Activated naive CD8-positive, alpha-beta T cell treated with anti-CD3 and anti-CD28 coated beads for 36 hours (primary cell): ENCODE data around the gene SRC. TPM values are rescaled to one million over a fixed set of nuclear protein-coding genes. Genes with fewer than 3 reads are reported as not detected.

ENCODE experiments used
- DNase-seq: peaks from one replicate; pipeline ENCODE4 v3.0.0; 2021
- H3K27ac Mint-ChIP-seq: one replicate; pipeline ENCODE4 v1.8.0; 2022; ENCODE audit warnings: mild to moderate bottlenecking, moderate library complexity, mixed read lengths
- H3K27me3 Mint-ChIP-seq: one replicate; pipeline ENCODE4 v1.8.0; 2022; ENCODE audit warnings: mild to moderate bottlenecking, mixed read lengths
- H3K36me3 Mint-ChIP-seq: one replicate; pipeline ENCODE4 v1.8.0; 2021; ENCODE audit warnings: mild to moderate bottlenecking, mixed read lengths
- H3K4me1 Mint-ChIP-seq: one replicate; pipeline ENCODE4 v1.8.0; 2021; ENCODE audit warnings: mixed read lengths
- H3K4me3 Mint-ChIP-seq: one replicate; pipeline ENCODE4 v1.8.0; 2022; ENCODE audit warnings: mild to moderate bottlenecking, moderate library complexity, mixed read lengths
- H3K9me3 Mint-ChIP-seq: one replicate; pipeline ENCODE4 v1.8.0; 2022; ENCODE audit warnings: mixed read lengths
- total RNA-seq, 2 experiments: library from RNA; stranded (reverse); gene quantifications; one replicate each; pipeline ENCODE4 v1.2.3, GENCODE V29; 2021

SRC gene
- total RNA-seq, 2 experiments from 2014 or later = 1.1 to 1.9 TPM

GRCh38 chr20:37372441-37372840 is 26.5 kb downstream of the SRC start:
- Mint-ChIP-seq H3K9me3 (no peaks in the 10 kb centered on the region), H3K4me3 (no peak overlapping the region), H3K36me3 (no peaks in the 10 kb centered on the region), H3K4me1 (peaks cover 3% of the 10 kb centered on the region), H3K27ac (no peak overlapping the region), H3K27me3 (no peaks in the 10 kb centered on the region)
- no peak for DNase-seq

- no peak overlapping the region for H3K4me3 Mint-ChIP-seq
- no peak for DNase-seq
- H3K4me1 Mint-ChIP-seq = peaks cover 3% of the 10 kb centered on the region
Measured at GRCh38 chr20:37373020-37373598, 27.2 kb downstream of the SRC start.

DNA sequence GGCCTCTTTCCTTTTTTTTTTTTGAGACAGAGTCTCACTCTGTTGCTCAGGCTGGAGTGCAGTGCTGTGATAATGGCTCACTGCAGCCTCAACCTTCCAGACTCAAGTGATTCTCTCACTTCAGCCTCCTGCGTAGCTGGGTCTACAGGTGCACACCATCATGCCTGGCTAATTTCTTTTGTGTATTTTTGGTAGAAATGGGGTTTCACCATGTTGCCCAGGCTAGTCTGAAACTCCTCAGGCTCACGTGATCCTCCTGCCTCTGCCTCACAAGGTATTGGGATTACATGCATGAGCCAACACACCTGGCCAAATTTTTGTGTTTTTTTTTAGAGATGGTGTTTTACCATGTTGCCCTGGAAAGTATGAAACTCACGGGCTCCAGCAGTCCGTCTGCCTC is 29.3 kb downstream of the SRC start:
- Mint-ChIP-seq H3K4me3 (no peak overlapping the region), H3K9me3 (no peaks in the 10 kb centered on the region), H3K36me3 (no peaks in the 10 kb centered on the region), H3K4me1 (peaks cover 3% of the 10 kb centered on the region), H3K27me3 (no peaks in the 10 kb centered on the region), H3K27ac (no peak overlapping the region)
- DNase-seq = no peak

More at GRCh38 chr20:37373020-37373598, 27.2 kb downstream of the SRC start:
- Mint-ChIP-seq H3K27ac (no peak overlapping the region), H3K36me3 (no peaks in the 10 kb centered on the region), H3K27me3 (no peaks in the 10 kb centered on the region), H3K9me3 (no peaks in the 10 kb centered on the region)

GRCh38 chr20:37376324-37376723 is 30.4 kb downstream of the SRC start:
- Mint-ChIP-seq H3K27ac (no peak overlapping the region), H3K4me1 (peaks cover 3% of the 10 kb centered on the region), H3K27me3 (no peaks in the 10 kb centered on the region), H3K36me3 (no peaks in the 10 kb centered on the region), H3K4me3 (no peak overlapping the region), H3K9me3 (no peaks in the 10 kb centered on the region)
- DNase-seq = no peak

DNA sequence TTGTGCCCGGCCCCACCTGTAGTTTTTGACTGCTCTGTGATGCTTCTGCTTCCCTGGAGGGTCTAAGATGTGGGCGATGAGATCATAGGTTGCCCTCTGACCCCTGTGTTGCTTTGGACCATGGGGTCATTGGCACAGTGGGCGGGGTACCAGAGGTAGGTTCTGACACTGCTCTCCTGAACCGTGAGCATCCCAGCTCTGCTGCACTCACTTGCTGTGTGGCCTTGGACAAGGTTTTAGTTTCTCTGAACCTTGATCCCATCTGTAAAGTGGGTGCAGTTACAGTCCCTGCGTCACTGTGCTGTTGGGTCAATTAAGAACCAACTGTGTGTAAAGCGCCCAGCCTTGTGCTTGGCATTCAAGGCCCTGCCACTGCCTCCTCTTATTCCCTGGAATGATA is 30.9 kb downstream of the SRC start:
- DNase-seq = no peak
- Mint-ChIP-seq H3K4me3 (no peak overlapping the region), H3K4me1 (peaks cover 3% of the 10 kb centered on the region), H3K27ac (no peak overlapping the region), H3K27me3 (no peaks in the 10 kb centered on the region), H3K9me3 (no peaks in the 10 kb centered on the region), H3K36me3 (no peaks in the 10 kb centered on the region)

GRCh38 chr20:37377346-37378081 is 31.6 kb downstream of the SRC start:
- no peak overlapping the region for H3K4me3 Mint-ChIP-seq
- no peaks in the 10 kb centered on the region for H3K36me3 Mint-ChIP-seq
- H3K27ac Mint-ChIP-seq = peak overlapping the region; percentile 2
- no peaks in the 10 kb centered on the region for H3K27me3 Mint-ChIP-seq
- H3K4me1 Mint-ChIP-seq = peaks cover 3% of the 10 kb centered on the region
- DNase-seq = no peak
- no peaks in the 10 kb centered on the region for H3K9me3 Mint-ChIP-seq

DNA sequence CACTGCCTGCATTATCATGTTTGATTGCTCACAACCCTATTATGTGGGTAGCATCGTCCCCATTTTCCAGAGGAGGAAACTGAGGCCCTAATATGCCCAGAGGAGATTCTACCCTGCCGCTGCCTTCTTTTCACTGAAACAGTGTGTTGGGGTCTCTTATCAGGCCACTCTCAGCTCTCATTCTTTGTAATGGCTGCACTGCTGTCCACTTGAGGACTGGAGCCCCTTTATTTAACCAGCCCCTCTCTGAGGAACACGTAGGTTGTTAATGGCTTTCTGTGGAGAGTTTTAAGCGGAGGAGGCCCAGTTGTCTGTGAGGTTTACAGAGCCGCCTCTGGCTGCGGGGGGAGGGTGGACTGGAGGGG is 32.5 kb downstream of the SRC start:
- H3K27ac Mint-ChIP-seq = no peak overlapping the region
- DNase-seq = no peak
- peaks cover 6% of the 10 kb centered on the region for H3K4me1 Mint-ChIP-seq
- H3K9me3 Mint-ChIP-seq = no peaks in the 10 kb centered on the region
- no peak overlapping the region for H3K4me3 Mint-ChIP-seq
- H3K36me3 Mint-ChIP-seq = no peaks in the 10 kb centered on the region
- no peaks in the 10 kb centered on the region for H3K27me3 Mint-ChIP-seq

- DNase-seq = no peak
- no peak overlapping the region for H3K27ac Mint-ChIP-seq
Measured at GRCh38 chr20:37378785-37379598, 33.1 kb downstream of the SRC start.

DNA sequence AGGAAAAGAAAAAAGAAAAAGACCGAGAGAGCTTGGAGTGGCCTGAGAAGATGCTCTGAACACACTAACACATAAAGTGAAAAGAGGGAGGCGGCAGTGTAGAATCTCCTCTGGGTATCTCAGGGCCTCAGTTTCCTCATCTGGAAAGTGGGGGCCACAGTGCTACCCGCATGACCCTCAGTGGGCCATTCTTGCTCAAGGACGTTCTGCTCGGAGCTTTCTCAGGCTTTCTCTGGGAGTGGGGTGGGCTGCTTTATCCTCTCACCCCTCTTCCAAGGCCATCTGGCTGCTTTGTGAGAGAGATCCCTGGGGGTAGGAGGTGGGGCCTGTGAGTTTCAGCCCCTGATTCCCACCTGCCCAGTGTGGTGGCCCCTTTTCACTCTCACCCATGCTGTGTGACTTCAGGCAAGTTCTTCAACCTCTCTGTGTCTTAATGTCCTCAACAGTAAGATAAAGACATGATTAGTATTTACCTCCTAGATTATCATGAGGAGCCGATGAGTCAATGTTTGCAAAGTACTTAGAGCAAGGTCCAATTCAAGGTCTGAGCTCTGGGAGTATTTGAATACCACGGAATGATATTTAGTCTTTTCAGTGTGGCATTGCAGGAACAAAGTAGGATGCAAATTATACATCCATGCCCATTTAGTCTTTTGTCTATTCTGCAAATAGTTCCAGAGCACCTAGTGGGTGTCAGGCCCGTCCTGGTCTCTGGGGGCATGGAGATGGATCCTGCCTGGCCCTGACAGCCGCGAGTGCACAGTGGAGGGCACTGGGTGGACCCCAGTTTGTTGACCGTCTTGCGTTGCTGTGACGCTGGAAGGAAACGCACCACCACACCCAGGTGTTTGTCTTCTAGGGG is 34.3 kb downstream of the SRC start:
- Mint-ChIP-seq H3K27ac (no peak overlapping the region), H3K9me3 (no peaks in the 10 kb centered on the region), H3K4me1 (peaks cover 13% of the 10 kb centered on the region), H3K27me3 (peaks cover 5% of the 10 kb centered on the region), H3K4me3 (no peak overlapping the region), H3K36me3 (no peaks in the 10 kb centered on the region)
- DNase-seq = no peak

More at GRCh38 chr20:37378785-37379598, 33.1 kb downstream of the SRC start:
- Mint-ChIP-seq H3K4me1 (peaks cover 9% of the 10 kb centered on the region), H3K9me3 (no peaks in the 10 kb centered on the region), H3K36me3 (no peaks in the 10 kb centered on the region), H3K4me3 (no peak overlapping the region), H3K27me3 (no peaks in the 10 kb centered on the region)

- DNase-seq = no peak
- no peaks in the 10 kb centered on the region for H3K36me3 Mint-ChIP-seq
- no peaks in the 10 kb centered on the region for H3K9me3 Mint-ChIP-seq
- peaks cover 13% of the 10 kb centered on the region for H3K4me1 Mint-ChIP-seq
- no peak overlapping the region for H3K27ac Mint-ChIP-seq
- peaks cover 6% of the 10 kb centered on the region for H3K27me3 Mint-ChIP-seq
- no peak overlapping the region for H3K4me3 Mint-ChIP-seq
Measured at GRCh38 chr20:37380864-37381579, 35.1 kb downstream of the SRC start.

GRCh38 chr20:37381621-37382471 is 35.9 kb downstream of the SRC start:
- no peaks in the 10 kb centered on the region for H3K9me3 Mint-ChIP-seq
- H3K4me3 Mint-ChIP-seq = no peak overlapping the region
- H3K27ac Mint-ChIP-seq = no peak overlapping the region
- no peaks in the 10 kb centered on the region for H3K36me3 Mint-ChIP-seq
- H3K4me1 Mint-ChIP-seq = peaks cover 13% of the 10 kb centered on the region
- DNase-seq = no peak
- H3K27me3 Mint-ChIP-seq = peaks cover 6% of the 10 kb centered on the region

DNA sequence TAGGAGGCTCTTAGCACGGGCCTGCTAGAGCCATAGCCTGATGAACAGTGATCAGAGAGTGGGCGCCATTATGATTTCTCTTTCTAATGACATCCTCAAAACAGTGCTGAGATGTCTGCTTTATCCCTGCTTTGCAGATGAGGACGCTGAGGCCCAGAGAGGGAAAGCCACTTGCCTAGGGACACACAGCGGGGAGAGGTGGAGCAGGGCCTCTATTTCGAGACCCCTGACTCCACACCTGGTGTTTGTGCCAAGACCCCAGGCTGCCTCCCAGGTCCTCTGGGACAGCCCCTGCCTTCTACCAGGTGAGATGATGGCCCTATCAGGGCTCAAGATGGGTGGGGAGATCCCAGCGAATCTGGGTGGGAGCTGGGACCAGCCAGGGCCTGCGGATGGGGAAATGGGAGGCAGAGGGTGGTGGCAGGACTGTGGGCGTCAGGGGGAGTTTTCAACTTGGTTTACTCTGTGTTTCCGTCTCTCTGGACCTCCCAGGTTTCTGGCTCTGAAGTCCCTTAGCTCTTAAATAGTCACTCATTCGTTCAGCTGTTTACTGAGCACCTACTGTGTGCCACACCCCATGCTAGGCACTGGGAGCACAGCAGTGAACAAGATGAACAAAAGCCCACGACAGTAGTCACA is 36.7 kb downstream of the SRC start:
- H3K4me3 Mint-ChIP-seq = no peak overlapping the region
- no peaks in the 10 kb centered on the region for H3K36me3 Mint-ChIP-seq
- H3K27me3 Mint-ChIP-seq = peaks cover 6% of the 10 kb centered on the region
- H3K27ac Mint-ChIP-seq = no peak overlapping the region
- H3K9me3 Mint-ChIP-seq = no peaks in the 10 kb centered on the region
- no peak for DNase-seq
- H3K4me1 Mint-ChIP-seq = peaks cover 10% of the 10 kb centered on the region

DNA sequence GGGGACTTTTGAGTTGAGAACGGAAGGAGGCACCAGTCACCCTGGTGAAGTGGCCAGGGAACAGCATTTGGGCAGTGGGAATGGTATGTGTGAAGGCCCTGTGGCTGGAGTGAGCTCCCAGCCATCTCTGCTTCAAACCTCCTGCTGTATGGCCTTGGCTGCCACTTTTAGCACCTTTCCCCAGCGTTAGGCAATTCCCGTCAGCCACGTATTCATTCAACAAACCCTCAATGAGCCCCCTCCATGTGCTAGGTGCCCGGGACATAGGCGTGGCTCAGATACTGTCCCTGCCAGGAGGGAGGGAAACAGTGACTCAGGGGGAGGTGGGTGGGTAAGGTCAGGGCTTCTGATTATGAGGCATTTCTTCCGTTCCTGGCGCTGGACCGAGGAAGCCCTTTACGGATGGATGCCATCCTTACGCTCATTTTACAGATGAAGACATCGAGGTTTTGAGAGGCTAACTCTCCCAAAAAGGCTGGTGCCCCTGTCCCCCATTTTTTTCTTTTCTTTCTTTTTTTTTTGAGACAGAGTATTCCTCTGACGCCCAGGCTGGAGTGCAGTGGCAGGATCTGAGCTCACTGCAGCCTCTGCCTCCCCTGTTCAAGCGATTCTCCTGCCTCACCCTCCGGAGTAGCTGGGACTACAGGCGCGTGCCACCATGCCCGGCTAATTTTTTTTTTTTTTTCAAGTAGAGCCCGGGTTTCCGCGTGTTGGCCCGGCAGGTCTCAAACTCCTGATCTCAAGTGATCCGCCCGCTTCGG is 37.5 kb downstream of the SRC start:
- H3K4me3 Mint-ChIP-seq = no peak overlapping the region
- H3K36me3 Mint-ChIP-seq = no peaks in the 10 kb centered on the region
- peaks cover 10% of the 10 kb centered on the region for H3K4me1 Mint-ChIP-seq
- no peak overlapping the region for H3K27ac Mint-ChIP-seq
- DNase-seq = peak; percentile 22
- H3K27me3 Mint-ChIP-seq = peaks cover 6% of the 10 kb centered on the region
- H3K9me3 Mint-ChIP-seq = no peaks in the 10 kb centered on the region
